Lower leg skin (tissue), 3 donors: ENCODE data around the gene TMEM269.

Experiments
- CTCF ChIP-seq, 3 donors: fragments of 450-650 bp; IDR thresholded peaks; one replicate each; pipeline ENCODE4 v1.5.1; 2016; ENCODE audit warnings: antibody characterized with exemption in 3 of 3, mild to moderate bottlenecking in 3 of 3, moderate library complexity in 2 of 3
- POLR2A ChIP-seq, 2 donors: fragments of 450-650 bp; IDR thresholded peaks; one replicate each; pipeline ENCODE4 v1.6.1; 2016 to 2017; ENCODE audit warnings: antibody characterized with exemption in 2 of 2, mild to moderate bottlenecking in 1 of 2, moderate library complexity in 1 of 2

GRCh38 chr1:42758641-42759040, 26.1 kb upstream of the TMEM269 start:
- TF ChIP-seq CTCF (IDR thresholded peaks at IDR 0.05) (no peak), POLR2A (IDR thresholded peaks at IDR 0.05) (no peak)
